ENCODE data around the gene RCSD1. TPM values are rescaled to one million over a fixed set of nuclear protein-coding genes. Genes with fewer than 3 reads are reported as not detected.

Gene RCSD1
- total RNA-seq, 2 donors from 2014 or later: 14.1 to 15.2 TPM

DNA sequence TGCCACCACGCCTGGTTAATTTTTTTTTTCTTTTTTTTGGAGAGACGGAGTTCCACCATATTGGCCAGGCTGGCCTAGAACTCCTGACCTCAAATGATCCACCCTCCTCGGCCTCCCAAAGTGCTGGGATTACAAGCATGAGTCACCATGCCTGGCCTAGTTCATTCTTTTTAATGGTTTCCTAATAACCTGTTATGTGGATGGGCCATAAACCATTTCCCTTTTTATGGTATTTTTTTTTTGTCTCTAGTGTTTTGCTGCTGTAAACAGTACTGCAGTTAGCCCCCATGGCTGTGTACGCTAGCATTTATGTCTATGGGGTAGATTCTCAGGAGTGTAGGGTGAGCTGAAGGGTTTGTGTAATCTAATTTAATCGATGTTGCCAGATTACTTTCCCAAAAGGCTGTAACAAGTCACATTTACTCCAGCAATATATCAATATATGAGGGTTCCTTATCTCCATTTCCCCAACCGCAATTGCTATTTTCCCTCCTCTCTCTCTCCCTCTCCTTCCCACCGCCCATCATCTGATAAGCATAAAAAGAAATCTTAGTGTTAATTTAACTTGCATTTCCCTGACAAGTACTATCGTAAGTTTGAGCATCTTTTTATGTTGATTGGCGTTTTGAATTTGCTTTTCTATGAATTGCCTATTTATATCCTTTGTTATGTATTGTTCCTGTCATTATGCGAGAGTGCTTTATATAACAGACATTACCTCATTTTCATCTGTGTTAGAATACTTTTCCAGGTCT is 28.7 kb downstream of the RCSD1 start:
- intact Hi-C loops (cut with DNase I): no loop called here
- no peak for DNase-seq (ENCODE audit: low spot score)

DNA sequence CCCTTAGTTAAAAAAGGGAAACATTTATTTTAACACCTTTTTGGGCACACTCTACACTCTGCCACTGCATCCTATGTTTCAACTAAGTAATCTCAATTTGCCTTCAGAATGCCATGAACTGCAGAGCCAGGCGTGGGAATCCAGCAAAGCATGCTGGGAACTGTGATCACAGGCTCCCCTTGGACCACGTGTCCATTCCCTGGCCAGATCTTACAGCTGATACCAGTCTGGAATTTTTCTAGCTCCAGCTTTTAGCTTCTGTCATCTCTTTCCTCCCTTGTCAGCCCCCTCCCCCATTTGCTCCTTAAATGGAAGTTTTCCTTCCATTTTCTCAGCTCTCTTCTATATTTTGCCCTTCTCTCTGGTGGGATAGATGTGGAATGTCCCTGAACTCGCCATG is 29.4 kb downstream of the RCSD1 start:
- no peak for DNase-seq (ENCODE audit: low spot score)
- intact Hi-C loops (cut with DNase I): no loop called here

DNA sequence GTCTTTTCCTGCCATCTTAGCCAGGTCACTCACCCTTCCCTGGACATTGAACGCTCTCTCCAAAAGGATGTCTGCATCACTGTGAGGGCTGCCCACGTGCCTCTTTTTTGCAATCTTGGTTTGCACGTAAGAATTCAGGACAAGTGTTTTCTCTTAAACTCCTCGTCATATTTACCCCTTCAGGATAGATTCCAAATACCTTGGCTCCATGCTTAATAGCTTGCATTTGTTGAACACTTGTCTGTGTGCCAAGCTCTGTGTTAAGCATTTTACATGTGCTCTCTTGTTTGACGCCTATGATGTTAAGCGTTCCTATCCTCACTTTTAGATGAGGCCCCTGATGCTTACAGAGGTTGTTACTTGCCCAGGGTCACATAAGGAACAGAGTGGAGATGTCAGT is 29.8 kb downstream of the RCSD1 start:
- intact Hi-C loops (cut with DNase I): no loop called here
- DNase-seq (ENCODE audit: low spot score): no peak

DNA sequence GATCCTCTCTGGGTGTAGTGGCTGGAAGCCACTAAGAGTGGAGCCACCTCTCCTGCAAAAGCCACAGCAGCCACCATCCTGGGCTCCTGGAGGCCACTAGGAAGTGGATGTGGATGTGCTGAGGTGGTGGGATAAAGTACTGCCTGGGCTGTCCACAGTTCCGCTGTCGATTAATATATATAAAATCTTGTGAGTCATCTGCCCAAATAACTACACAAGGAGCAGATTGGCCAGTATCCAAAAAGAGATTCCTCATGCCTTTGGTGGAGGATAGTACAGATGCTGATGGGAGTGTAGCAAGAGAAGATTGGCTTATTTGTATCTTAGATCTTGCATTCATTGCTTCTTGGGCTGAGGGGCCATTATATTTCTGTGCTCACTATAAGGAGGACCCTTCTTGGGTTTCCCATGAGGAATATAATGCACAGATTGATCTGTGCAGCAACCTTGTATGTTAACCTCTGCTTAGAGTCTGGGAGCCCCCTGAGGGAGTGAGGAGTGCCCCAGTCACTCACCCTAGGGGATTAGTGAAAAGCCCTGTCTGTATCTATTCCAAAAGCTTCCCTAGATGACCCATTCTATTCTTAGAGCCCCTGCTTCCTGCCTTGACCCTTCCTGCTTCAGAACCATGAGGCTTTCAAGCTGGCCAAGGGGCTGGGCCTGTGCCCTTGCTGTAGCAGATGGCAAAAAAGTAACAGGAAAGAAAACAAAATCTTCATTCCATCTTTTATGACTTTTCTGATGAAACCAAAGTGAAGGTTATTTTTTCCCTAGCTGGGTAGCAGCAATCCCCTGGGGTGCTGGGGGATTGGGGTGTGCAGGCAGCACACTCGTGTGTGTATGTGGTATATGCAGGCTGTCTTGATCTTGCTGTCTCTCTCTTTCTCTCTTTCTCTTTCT is 31.7 kb downstream of the RCSD1 start:
- no peak for DNase-seq (ENCODE audit: low spot score)
- intact Hi-C loops (cut with DNase I): no loop called here

DNA sequence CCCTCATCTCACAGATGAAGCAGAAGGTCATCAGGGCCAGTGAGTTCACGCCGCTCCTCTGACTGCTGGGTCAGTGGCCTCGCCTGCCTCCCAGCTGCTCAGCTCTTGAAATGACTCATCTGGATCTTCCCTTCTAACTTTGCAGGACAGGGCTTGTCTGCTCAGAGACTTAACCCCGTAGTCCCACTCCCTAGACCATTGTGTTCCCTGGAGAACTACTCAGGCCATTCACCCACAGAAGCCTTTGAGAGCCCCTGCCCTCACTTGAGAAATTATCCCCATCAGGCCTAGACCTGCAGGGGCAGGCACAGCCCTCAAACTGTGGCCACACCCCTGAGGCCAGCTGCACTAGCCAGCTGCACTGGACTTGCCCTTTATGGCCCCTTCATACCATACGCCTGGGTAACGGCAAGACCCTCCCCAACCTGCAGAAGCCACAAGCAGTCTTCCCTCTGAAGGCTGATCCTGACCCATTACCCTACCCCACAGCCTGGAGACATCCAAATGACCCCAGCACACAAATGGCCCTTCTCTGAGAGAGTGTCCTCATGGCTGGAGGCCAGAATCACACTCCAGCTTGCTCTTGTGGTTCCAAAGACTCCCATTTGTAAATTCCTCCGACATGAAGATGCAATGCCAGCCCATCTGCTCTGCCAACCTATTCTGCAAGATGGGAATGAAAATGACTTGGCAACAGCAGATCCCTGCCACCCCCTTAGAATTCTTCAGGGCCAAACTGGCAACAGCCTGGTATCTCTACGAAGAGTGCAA is 33.2 kb downstream of the RCSD1 start:
- no peak for DNase-seq (ENCODE audit: low spot score)
- intact Hi-C loops (cut with DNase I): no loop called here

DNA sequence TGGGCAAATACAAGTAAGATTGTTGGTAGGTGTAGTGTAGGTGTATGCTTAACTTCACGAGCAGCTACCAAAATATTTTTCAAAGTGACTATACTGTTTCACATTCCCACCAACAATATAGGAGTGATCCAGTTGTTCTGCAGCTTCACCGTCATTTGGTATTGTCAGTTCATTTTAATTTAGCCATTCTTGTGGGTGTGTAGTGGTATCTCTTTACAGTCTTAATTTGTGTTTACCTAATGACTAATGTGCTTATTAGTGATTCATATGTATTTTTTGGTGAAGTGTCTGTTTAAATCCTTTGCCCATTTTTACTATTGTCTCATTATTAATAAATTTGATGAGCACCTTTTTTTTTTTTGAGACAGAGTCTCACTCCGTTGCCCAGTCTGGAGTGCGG is 35.4 kb downstream of the RCSD1 start:
- intact Hi-C loops (cut with DNase I): no loop called here
- DNase-seq (ENCODE audit: low spot score): no peak

DNA sequence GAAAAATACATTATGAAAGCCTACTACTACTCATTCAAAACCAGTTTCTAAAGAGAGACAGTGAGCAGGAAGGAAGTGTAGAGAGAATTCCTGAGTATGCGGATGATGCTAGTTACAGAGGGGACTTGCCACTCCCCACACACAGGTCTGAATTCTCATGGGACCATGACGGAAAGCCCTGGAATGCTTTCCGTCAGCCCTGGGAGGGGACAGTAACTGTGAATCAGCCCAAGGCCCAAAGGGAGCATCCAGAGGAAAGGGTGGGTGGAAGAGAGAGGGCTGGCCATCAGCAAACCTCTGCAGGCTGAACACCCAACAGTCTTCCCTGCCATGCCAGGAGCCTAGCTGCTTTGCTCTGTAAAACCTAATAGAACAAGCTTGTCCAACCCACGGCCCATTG is 36.4 kb downstream of the RCSD1 start:
- DNase-seq (ENCODE audit: low spot score): no peak
- intact Hi-C loops (cut with DNase I): no loop called here

DNA sequence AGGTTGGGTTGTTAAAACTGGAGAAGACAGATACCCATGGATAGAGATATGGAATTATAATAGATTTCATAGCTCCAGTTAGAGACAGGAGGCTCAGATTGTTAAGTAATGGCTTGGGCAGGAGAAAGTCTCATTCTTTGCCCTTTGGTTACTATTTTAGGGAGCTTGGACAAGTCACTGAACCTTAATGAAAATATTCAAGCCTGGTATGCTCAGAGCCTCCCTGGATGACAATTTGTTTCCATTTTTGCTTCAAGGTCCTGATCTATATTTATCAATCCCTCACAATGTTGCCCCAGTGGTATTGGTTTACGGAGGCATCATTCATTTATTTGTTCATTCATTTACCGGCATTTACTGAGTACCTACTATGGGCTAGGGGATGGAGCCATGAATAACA is 37.5 kb downstream of the RCSD1 start:
- intact Hi-C loops (cut with DNase I): no loop called here
- no peak for DNase-seq (ENCODE audit: low spot score)

DNA sequence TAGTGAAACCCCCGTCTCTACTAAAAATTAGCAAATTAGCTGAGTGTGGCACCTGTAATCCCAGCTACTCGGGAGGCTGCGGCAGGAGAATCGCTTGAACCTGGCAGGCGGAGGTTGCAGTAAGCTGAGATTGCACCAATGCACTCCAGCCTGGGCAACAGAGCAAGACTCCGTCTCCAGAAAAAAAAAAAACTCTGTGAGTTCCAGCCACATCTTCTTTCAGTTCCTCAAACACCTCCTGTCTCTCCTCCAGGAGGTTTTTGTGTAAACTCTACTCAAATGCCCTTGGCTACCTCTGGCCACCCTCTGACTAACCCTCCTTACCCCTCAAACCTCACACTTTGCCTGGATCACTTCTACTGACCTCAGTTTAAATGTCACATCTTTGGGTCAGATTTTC is 38.1 kb downstream of the RCSD1 start:
- intact Hi-C loops (cut with DNase I): no loop called here

DNA sequence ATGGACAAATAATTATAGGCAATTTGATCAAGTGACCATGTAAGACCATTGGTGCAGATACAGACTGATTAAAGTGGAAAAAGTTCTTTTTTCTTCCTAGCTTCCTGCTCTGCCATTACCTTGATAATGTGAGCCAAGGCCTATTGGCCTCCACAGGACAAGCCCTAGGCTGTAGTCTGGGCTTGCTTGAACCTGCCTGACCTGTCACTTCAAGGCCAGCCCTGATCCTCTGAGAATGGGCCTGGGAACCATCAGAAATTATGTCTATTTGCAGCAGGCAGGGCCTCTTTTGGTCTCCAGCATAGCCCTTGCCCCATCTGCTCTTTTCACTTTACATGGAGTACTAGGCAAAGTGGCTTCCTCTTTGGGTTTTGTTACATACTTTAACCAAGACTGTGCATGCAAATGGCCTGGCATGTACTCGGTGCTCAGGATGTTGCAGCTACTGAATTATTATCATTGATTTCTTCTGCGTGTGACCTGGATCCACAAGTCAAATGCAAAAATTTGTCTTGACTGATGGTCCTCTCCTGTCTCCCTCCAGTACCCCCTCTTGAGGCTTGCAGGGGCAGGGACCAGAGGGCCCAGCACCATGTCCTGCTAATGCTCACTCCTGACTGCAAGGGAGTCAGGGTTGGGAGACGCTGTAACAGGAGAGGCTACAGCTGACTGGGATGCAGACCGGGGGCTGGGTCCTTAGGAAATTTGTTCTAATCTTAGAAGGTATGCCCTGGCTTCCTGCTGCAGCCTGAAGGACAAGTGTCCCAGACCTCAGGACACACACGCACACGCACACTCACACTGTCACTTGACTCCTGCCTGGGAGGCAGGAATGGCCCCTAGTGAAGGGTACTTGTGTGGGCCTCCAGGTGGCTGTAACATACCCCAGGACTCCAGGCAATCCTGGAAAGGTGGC is 39.4 kb downstream of the RCSD1 start:
- intact Hi-C loops (cut with DNase I): no loop called here
- no peak for DNase-seq (ENCODE audit: low spot score)

More for the DNA sequence above, 38.1 kb downstream of the RCSD1 start:
- no peak for DNase-seq (ENCODE audit: low spot score)

DNA sequence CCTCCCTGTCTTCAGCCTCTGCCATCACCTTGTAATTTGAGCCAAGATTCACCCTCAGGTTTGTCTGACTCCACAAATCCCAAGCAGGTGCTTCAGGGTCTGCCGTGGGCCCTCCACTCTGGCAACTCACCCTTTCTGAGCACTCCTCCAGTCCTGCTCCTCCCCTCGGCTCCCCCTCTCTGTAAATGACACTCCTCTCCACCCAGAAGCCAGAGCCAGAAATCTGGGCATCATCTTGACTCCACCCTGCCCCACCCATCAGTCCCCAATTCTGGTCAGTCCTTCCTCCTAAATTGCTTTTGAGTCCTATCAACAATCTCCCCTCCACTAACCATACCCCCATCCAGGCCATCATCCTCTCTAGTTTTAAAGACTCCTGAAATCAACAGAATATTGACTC is 40.5 kb downstream of the RCSD1 start:
- intact Hi-C loops (cut with DNase I): no loop called here
- DNase-seq (ENCODE audit: low spot score): no peak

DNA sequence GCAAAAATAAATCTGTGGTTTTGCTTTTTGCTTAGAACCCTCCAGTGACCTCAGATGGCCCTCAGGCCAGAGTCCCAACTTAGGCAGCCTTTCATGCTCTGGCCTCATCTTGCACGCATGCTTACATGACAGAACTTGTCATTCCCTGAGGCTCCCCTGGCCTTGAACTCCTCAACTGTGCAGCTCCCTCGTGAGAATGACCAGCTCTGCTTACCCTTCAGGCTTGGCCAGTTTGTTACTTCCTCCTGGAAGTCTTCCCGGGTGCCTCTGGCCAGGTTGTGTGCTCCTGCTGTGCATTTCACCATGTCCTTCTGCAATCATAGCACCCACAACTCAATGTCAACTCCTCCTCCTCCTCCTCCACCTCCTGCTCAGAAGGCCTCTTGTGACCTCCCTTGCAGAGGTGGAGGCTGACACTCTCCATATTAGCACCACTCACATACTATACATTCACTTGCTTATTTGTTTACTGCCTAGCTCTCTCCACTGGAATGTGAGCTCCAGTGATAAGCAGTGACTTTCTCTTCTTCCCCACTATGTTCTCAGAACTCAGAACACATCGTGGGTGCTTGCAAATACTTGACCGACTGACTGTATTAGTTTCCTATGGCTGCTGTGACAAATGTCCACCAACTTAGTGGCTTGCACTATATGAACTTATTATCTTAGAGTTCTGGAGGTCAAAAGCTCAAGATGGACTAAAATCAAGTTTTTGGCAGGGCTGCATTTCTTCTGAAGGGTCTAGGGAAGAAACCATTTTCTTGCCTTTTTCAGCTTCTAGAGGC is 41.9 kb downstream of the RCSD1 start:
- intact Hi-C loops (cut with DNase I): no loop called here
- DNase-seq (ENCODE audit: low spot score): no peak

DNA sequence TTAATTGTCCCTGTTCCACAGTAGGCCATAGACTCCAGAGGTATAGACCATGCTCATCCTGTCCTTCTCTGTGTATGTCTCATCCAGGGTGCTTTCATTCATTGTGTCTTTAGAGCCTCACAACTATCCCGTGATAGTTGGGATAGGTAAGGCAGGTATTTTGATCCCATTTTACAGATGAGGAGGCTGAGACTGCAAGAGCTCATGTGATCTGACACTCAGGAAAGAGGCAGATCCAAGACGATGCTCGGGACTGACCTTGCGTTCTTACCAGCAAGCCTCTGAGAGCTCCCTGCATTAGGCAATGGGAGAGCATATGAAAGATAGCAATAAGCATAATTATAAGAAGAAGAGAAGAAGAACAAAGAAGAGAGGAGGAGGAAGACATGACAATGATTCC is 42.8 kb downstream of the RCSD1 start:
- intact Hi-C loops (cut with DNase I): no loop called here
- no peak for DNase-seq (ENCODE audit: low spot score)

DNA sequence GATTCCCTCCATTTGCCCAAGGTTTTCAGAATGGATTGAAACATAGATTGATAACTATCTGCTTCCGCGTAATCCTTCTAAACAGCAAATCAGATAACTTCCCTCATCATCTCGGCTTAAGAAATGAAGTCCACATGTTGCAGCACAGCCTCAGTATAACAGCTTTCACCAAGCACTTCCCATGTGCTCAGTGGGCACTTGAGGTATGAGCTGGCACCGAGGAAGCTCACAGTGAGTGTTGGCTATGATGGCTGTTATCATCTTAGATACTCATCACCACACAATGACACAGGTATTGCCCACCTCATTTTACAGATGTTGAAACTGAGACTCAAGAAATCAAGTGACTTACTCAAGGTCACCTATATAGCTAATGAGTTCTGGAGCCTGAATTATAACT is 43.2 kb downstream of the RCSD1 start:
- no peak for DNase-seq (ENCODE audit: low spot score)
- intact Hi-C loops (cut with DNase I): no loop called here

DNA sequence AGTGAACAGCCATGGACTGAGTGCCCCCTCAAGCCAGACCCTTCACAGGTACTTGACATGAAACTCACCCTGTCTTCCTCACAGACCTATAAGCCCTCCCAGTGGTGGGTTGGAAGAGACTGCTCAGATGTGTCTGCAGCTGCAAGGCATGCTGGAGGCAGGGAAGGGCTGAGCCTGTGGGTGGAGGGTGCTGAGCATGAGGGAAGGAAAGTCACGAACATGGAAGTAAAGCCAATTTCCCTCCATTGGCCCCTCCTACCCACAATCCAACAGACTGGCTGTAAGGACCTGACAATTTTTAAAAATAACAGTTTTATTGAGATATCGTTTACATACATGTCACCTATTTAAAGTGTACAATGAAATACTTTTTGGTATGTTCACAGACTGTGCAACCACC is 44.1 kb downstream of the RCSD1 start:
- intact Hi-C loops (cut with DNase I): no loop called here
- DNase-seq (ENCODE audit: low spot score): no peak

DNA sequence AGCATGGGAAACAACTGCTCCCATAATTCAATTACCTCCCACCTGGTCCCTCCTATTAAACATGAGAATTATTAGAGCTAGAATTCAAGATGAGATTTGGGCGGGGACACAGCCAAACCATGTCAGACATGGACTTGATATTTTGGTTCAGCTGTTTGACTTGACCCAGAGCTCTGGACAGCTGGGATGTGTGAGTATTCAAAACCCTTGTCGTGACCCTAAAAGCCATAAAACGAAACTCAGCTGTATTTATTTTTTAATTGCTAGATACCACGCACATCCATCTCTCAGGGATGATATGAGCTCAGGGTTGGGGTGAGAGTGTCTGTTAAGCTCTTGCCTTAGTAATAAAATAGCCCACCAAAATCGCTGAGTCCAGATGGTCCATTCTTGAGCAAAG is 45.4 kb downstream of the RCSD1 start:
- intact Hi-C loops (cut with DNase I): no loop called here

DNA sequence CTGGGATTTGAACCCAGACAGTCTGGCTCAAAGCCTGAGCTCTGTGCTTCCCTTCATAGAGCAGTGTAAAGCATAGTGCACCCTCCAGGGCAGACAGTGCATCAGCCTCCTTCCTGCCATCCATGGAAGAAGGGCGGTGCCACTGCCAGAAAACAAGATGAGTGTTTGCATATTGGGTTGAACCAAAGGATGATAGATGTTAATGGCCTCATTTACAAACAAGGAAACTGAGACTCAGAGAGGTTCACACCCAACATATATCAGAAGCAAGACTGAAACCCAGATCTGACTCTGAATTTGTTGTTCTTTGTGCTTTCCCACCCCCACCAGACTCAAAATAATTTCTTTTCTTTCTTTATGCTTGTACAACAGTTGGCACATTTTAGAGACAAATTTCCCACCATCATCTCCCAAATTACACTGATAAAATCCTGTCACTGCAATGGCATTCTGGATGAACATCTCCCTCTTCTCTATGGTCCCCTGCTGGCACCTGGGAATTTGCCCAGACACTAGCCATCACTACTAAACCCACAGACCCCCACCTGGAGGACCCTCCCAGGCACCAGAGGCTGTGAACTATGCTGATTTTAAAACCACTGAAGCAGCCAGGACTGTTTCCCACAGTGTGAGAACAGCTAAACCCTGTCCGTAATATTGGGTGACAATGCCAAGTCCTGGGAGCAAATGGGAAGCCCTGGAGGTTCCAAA is 46.3 kb downstream of the RCSD1 start:
- no peak for DNase-seq (ENCODE audit: low spot score)
- intact Hi-C loops (cut with DNase I): no loop called here

More for the DNA sequence above, 45.4 kb downstream of the RCSD1 start:
- no peak for DNase-seq (ENCODE audit: low spot score)
